Measurements from ENCODE around the gene CELF2. TPM values are rescaled to one million over a fixed set of nuclear protein-coding genes. Genes with fewer than 3 reads are reported as not detected.

The CELF2 gene
- total and polyA plus RNA-seq, 2 of the 4 experiments (the other 2 are of a cell fraction), result 3.5 to 6.6 TPM

- H2AK9ac ChIP-seq (replicated peaks; ENCODE audit: low read depth, low read length, poor library complexity), result no peak overlapping the region
- H3K9me1 ChIP-seq (ENCODE audit: insufficient read depth, low read length), result no peaks in the 10 kb centered on the region
- H3K27ac ChIP-seq (ENCODE audit: insufficient read depth, low read length), result no peak overlapping the region
- no peaks in the 10 kb centered on the region for H4K20me1 ChIP-seq (ENCODE audit: insufficient read depth, low read length)
- no peak overlapping the region for H3K9ac ChIP-seq (ENCODE audit: low read depth, low read length)
- no peak overlapping the region for H3K4ac ChIP-seq (ENCODE audit: low read depth, low read length)
- ATAC-seq (ENCODE audit: low read depth), result no peak
- no peak overlapping the region for H4K5ac ChIP-seq (ENCODE audit: low read depth, low read length)
- no peak overlapping the region for H2AFZ ChIP-seq (replicated peaks; ENCODE audit: low read length, poor library complexity)
- H3K36me3 ChIP-seq (ENCODE audit: control insufficient read depth, insufficient read depth, low read length), result no peaks in the 10 kb centered on the region
- H3K9me3 ChIP-seq (ENCODE audit: control insufficient read depth, insufficient read depth, low read length), result no peaks in the 10 kb centered on the region
- DNase-seq, result no peak
- no peak overlapping the region for H4K8ac ChIP-seq (ENCODE audit: low read depth in 2 of 2, low read length in 2 of 2)
- H2BK20ac ChIP-seq (ENCODE audit: low read depth, low read length), result no peak overlapping the region
- H3K4me3 ChIP-seq (ENCODE audit: insufficient read depth, low read depth, low read length), result no peak overlapping the region
- H2BK15ac ChIP-seq (ENCODE audit: low read depth, low read length), result no peak overlapping the region
- WGBS, 2 experiments (ENCODE audit: extremely low coverage in 2 of 2, insufficient read length in 1 of 2), result 92% methylated on average over 6 of the region's 12 CpGs; no CpG with 5 or more reads in 1 of the 2 experiments
- TF ChIP-seq NFE2L2 (IDR thresholded peaks at IDR 0.05; ENCODE audit: low read depth, low read length) (no peak), SMC3 (IDR thresholded peaks at IDR 0.05; ENCODE audit: low read depth, low read length) (no peak), CEBPB (IDR thresholded peaks at IDR 0.05; ENCODE audit: low read depth, low read length) (no peak)
- H3K27me3 ChIP-seq (ENCODE audit: control insufficient read depth, insufficient read depth, low read length), result no peaks in the 10 kb centered on the region
- no peak overlapping the region for H3K14ac ChIP-seq (replicated peaks; ENCODE audit: low read depth, low read length)
- no peak overlapping the region for H3K56ac ChIP-seq (ENCODE audit: extremely low read depth, insufficient read depth, low read length)
- BruUV-seq (replicated peaks), result no TSS peak
- CTCF ChIA-PET, result no interaction called here
- no peaks in the 10 kb centered on the region for H3K4me1 ChIP-seq (ENCODE audit: control insufficient read depth, insufficient read depth, low read length)
- H4K91ac ChIP-seq (ENCODE audit: insufficient read depth, low read depth, low read length), result no peak overlapping the region
- H2BK5ac ChIP-seq (ENCODE audit: low read depth, low read length, poor library complexity, severe bottlenecking), result no peak overlapping the region
- POLR2A ChIA-PET (ENCODE audit: unreplicated experiment), result no interaction called here
- H3K23ac ChIP-seq (ENCODE audit: low read depth, low read length), result no peak overlapping the region
- no peak overlapping the region for H2BK120ac ChIP-seq (ENCODE audit: low read depth, low read length)
- H3K79me1 ChIP-seq (ENCODE audit: low read depth in 1 of 2, low read length in 2 of 2), result no peaks in the 10 kb centered on the region
- in situ Hi-C loops (cut with MboI; ENCODE audit: low sequenced_read_pairs), result no loop called here
- H2AK5ac ChIP-seq (ENCODE audit: low read depth, low read length), result no peak overlapping the region
- intact Hi-C loops (cut with micrococcal nuclease), result no loop called here
- dilution Hi-C loops (cut with HindIII; ENCODE audit: low sequenced_read_pairs, unreplicated experiment), result no loop called here
- no peak overlapping the region for H3K18ac ChIP-seq (ENCODE audit: low read depth, low read length)
- H3K4me2 ChIP-seq (ENCODE audit: low read depth, low read length), result no peak overlapping the region
Observed at GRCh38 chr10:11255156-11255555, 237.5 kb downstream of the CELF2 start.
